GM18907 (cell line): Measurements from ENCODE around the gene LEP.

Experiments
- ATAC-seq: cut with Tn5 transposase; IDR thresholded peaks from one replicate; pipeline ENCODE4 v1.9.1; 2021; ENCODE audit warnings: mild to moderate bottlenecking, moderate library complexity; ENCODE audit not compliant: unreplicated experiment

Gene LEP

GRCh38 chr7:128243273-128243672 is 2.2 kb downstream of the LEP start:
- no peak for ATAC-seq

- ATAC-seq = no peak
Measured at GRCh38 chr7:128244861-128245260, 3.8 kb downstream of the LEP start.

- no peak for ATAC-seq
Measured at GRCh38 chr7:128247108-128247507, 6.0 kb downstream of the LEP start.

- no peak for ATAC-seq
Measured at GRCh38 chr7:128247640-128248194, 6.6 kb downstream of the LEP start.

- ATAC-seq = no peak
Measured at GRCh38 chr7:128251337-128251736, 10.3 kb downstream of the LEP start.

GRCh38 chr7:128253701-128254100 is 12.6 kb downstream of the LEP start:
- no peak for ATAC-seq

- no peak for ATAC-seq
Measured at GRCh38 chr7:128254470-128254869, 13.4 kb downstream of the LEP start.

- ATAC-seq = no peak
Measured at GRCh38 chr7:128255271-128255670, 14.2 kb downstream of the LEP start.

- ATAC-seq = no peak
Measured at GRCh38 chr7:128257458-128257857, 16.4 kb downstream of the LEP start.

GRCh38 chr7:128259131-128260061 is 18.3 kb downstream of the LEP start:
- ATAC-seq = no peak

GRCh38 chr7:128260069-128260795 is 19.2 kb downstream of the LEP start:
- no peak for ATAC-seq

GRCh38 chr7:128262273-128263028 is 21.4 kb downstream of the LEP start:
- no peak for ATAC-seq

- no peak for ATAC-seq
Measured at GRCh38 chr7:128263420-128263819, 22.3 kb downstream of the LEP start.

GRCh38 chr7:128264477-128264876 is 23.4 kb downstream of the LEP start:
- ATAC-seq = no peak

- ATAC-seq = no peak
Measured at GRCh38 chr7:128265156-128265905, 24.3 kb downstream of the LEP start.

GRCh38 chr7:128265906-128266300 is 24.8 kb downstream of the LEP start:
- no peak for ATAC-seq

GRCh38 chr7:128266529-128266882 is 25.4 kb downstream of the LEP start:
- no peak for ATAC-seq

GRCh38 chr7:128266883-128267594 is 26.0 kb downstream of the LEP start:
- no peak for ATAC-seq

- no peak for ATAC-seq
Measured at GRCh38 chr7:128267595-128267924, 26.5 kb downstream of the LEP start.

GRCh38 chr7:128268233-128268632 is 27.2 kb downstream of the LEP start:
- ATAC-seq = no peak
